DND-41 (cell line): ENCODE results near the gene CHCT1.

Experiments
- EZH2 ChIP-seq: IDR thresholded peaks from 3 replicates; pipeline ENCODE4 v1.6.1; 2012; ENCODE audit warnings: borderline replicate concordance, low read depth, mild to moderate bottlenecking, moderate library complexity, low read length, inconsistent platforms; ENCODE audit not compliant: severe bottlenecking
- TF ChIP-seq, protein P1 (sequence below): IDR thresholded peaks from 2 replicates; pipeline ENCODE4 v1.5.1; 2012; ENCODE audit warnings: borderline replicate concordance, low read length, moderate library complexity, mild to moderate bottlenecking; ENCODE audit not compliant: poor library complexity, severe bottlenecking; ENCODE audit errors: extremely low read depth

DNA sequence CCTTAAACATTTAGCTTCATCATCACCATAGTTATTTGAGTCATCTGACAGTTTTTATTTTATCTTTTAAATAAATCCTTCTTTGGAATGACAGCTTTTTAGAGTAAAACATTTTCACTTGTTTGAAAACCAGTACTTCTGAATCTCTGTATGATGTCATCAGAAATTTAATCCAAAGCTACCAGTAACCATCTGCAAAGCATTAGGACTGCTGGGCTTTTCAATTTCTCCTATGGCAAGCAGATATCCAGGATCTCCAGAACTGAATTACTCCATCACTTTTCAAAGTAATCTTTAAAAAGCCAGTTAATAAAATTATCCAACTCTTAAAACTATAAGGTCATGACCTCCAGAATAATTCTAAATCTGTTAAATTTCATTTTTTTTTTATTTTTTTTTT, 51.5 kb downstream of the CHCT1 start:
- TF ChIP-seq, protein P1, sequence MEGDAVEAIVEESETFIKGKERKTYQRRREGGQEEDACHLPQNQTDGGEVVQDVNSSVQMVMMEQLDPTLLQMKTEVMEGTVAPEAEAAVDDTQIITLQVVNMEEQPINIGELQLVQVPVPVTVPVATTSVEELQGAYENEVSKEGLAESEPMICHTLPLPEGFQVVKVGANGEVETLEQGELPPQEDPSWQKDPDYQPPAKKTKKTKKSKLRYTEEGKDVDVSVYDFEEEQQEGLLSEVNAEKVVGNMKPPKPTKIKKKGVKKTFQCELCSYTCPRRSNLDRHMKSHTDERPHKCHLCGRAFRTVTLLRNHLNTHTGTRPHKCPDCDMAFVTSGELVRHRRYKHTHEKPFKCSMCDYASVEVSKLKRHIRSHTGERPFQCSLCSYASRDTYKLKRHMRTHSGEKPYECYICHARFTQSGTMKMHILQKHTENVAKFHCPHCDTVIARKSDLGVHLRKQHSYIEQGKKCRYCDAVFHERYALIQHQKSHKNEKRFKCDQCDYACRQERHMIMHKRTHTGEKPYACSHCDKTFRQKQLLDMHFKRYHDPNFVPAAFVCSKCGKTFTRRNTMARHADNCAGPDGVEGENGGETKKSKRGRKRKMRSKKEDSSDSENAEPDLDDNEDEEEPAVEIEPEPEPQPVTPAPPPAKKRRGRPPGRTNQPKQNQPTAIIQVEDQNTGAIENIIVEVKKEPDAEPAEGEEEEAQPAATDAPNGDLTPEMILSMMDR = no peak
- TF ChIP-seq EZH2 = no peak
